ENCODE results near the gene TMEM221.

The TMEM221 gene

GRCh38 chr19:17411801-17412200 is 36.7 kb downstream of the TMEM221 start:
- Histone ChIP-seq H3K9ac (ENCODE audit: low read length) (no peak overlapping the region), H3K9me3 (ENCODE audit: control insufficient read depth, low read depth, low read length) (no peaks in the 10 kb centered on the region), H3K27ac (ENCODE audit: low read length) (no peak overlapping the region), H3K4me1 (ENCODE audit: control insufficient read depth, low read depth, low read length) (peaks cover 12% of the 10 kb centered on the region), H3K27me3 (ENCODE audit: control insufficient read depth, insufficient read depth, low read length) (peaks cover 11% of the 10 kb centered on the region), H3K4me3 (ENCODE audit: low read length) (no peak overlapping the region), H3K36me3 (ENCODE audit: control insufficient read depth, low read depth, low read length) (no peaks in the 10 kb centered on the region)

- H3K4me3 ChIP-seq (ENCODE audit: low read length), result no peak overlapping the region
- H3K36me3 ChIP-seq (ENCODE audit: control insufficient read depth, low read depth, low read length), result no peaks in the 10 kb centered on the region
- H3K4me1 ChIP-seq (ENCODE audit: control insufficient read depth, low read depth, low read length), result peaks cover 7% of the 10 kb centered on the region
- H3K27ac ChIP-seq (ENCODE audit: low read length), result no peak overlapping the region
- no peaks in the 10 kb centered on the region for H3K27me3 ChIP-seq (ENCODE audit: control insufficient read depth, insufficient read depth, low read length)
- no peak overlapping the region for H3K9ac ChIP-seq (ENCODE audit: low read length)
- no peaks in the 10 kb centered on the region for H3K9me3 ChIP-seq (ENCODE audit: control insufficient read depth, low read depth, low read length)
Measured at GRCh38 chr19:17409990-17410389, 38.5 kb downstream of the TMEM221 start.

GRCh38 chr19:17406887-17407196 is 41.6 kb downstream of the TMEM221 start:
- H3K36me3 ChIP-seq (ENCODE audit: control insufficient read depth, low read depth, low read length), result no peaks in the 10 kb centered on the region
- H3K27ac ChIP-seq (ENCODE audit: low read length), result no peak overlapping the region
- no peaks in the 10 kb centered on the region for H3K9me3 ChIP-seq (ENCODE audit: control insufficient read depth, low read depth, low read length)
- peaks cover 10% of the 10 kb centered on the region for H3K4me1 ChIP-seq (ENCODE audit: control insufficient read depth, low read depth, low read length)
- no peaks in the 10 kb centered on the region for H3K27me3 ChIP-seq (ENCODE audit: control insufficient read depth, insufficient read depth, low read length)
- no peak overlapping the region for H3K4me3 ChIP-seq (ENCODE audit: low read length)
- H3K9ac ChIP-seq (ENCODE audit: low read length), result no peak overlapping the region

GRCh38 chr19:17406046-17406886 is 42.2 kb downstream of the TMEM221 start:
- H3K27me3 ChIP-seq (ENCODE audit: control insufficient read depth, insufficient read depth, low read length), result no peaks in the 10 kb centered on the region
- no peak overlapping the region for H3K4me3 ChIP-seq (ENCODE audit: low read length)
- H3K36me3 ChIP-seq (ENCODE audit: control insufficient read depth, low read depth, low read length), result no peaks in the 10 kb centered on the region
- no peak overlapping the region for H3K9ac ChIP-seq (ENCODE audit: low read length)
- peaks cover 10% of the 10 kb centered on the region for H3K4me1 ChIP-seq (ENCODE audit: control insufficient read depth, low read depth, low read length)
- peak overlapping the region; percentile 4 for H3K27ac ChIP-seq (ENCODE audit: low read length)
- H3K9me3 ChIP-seq (ENCODE audit: control insufficient read depth, low read depth, low read length), result no peaks in the 10 kb centered on the region

- H3K4me1 ChIP-seq (ENCODE audit: control insufficient read depth, low read depth, low read length), result peaks cover 10% of the 10 kb centered on the region
- H3K36me3 ChIP-seq (ENCODE audit: control insufficient read depth, low read depth, low read length), result no peaks in the 10 kb centered on the region
- H3K4me3 ChIP-seq (ENCODE audit: low read length), result peak within 1 kb of the TSS; percentile 75
- H3K27ac ChIP-seq (ENCODE audit: low read length), result peak within 1 kb of the TSS; percentile 94
- H3K9me3 ChIP-seq (ENCODE audit: control insufficient read depth, low read depth, low read length), result no peaks in the 10 kb centered on the region
- H3K27me3 ChIP-seq (ENCODE audit: control insufficient read depth, insufficient read depth, low read length), result no peaks in the 10 kb centered on the region
- H3K9ac ChIP-seq (ENCODE audit: low read length), result peak within 1 kb of the TSS; percentile 90
Measured at GRCh38 chr19:17405250-17406045, 43.0 kb downstream of the TMEM221 start, which contains the start of gene BST2. TSS of gene BST2 (minus strand) at chr19:17405630. CDS start at chr19:17405575, 55 bp downstream.

- Histone ChIP-seq H3K27ac (ENCODE audit: low read length) (peak overlapping the region; percentile 94), H3K9ac (ENCODE audit: low read length) (peak overlapping the region; percentile 90), H3K36me3 (ENCODE audit: control insufficient read depth, low read depth, low read length) (no peaks in the 10 kb centered on the region), H3K4me3 (ENCODE audit: low read length) (peak overlapping the region; percentile 75), H3K9me3 (ENCODE audit: control insufficient read depth, low read depth, low read length) (no peaks in the 10 kb centered on the region), H3K4me1 (ENCODE audit: control insufficient read depth, low read depth, low read length) (peaks cover 10% of the 10 kb centered on the region), H3K27me3 (ENCODE audit: control insufficient read depth, insufficient read depth, low read length) (no peaks in the 10 kb centered on the region)
Measured at GRCh38 chr19:17404621-17405249, 43.7 kb downstream of the TMEM221 start.

GRCh38 chr19:17404015-17404414 is 44.5 kb downstream of the TMEM221 start:
- Histone ChIP-seq H3K27ac (ENCODE audit: low read length) (peak overlapping the region; percentile 94), H3K9ac (ENCODE audit: low read length) (peak overlapping the region; percentile 90), H3K9me3 (ENCODE audit: control insufficient read depth, low read depth, low read length) (no peaks in the 10 kb centered on the region), H3K4me1 (ENCODE audit: control insufficient read depth, low read depth, low read length) (peaks cover 10% of the 10 kb centered on the region), H3K4me3 (ENCODE audit: low read length) (peak overlapping the region; percentile 75), H3K36me3 (ENCODE audit: control insufficient read depth, low read depth, low read length) (no peaks in the 10 kb centered on the region), H3K27me3 (ENCODE audit: control insufficient read depth, insufficient read depth, low read length) (no peaks in the 10 kb centered on the region)

GRCh38 chr19:17402982-17403855 is 45.2 kb downstream of the TMEM221 start:
- H3K4me3 ChIP-seq (ENCODE audit: low read length), result peak overlapping the region; percentile 75
- no peaks in the 10 kb centered on the region for H3K36me3 ChIP-seq (ENCODE audit: control insufficient read depth, low read depth, low read length)
- peak overlapping the region; percentile 94 for H3K27ac ChIP-seq (ENCODE audit: low read length)
- peak overlapping the region; percentile 90 for H3K9ac ChIP-seq (ENCODE audit: low read length)
- peaks cover 10% of the 10 kb centered on the region for H3K4me1 ChIP-seq (ENCODE audit: control insufficient read depth, low read depth, low read length)
- no peaks in the 10 kb centered on the region for H3K27me3 ChIP-seq (ENCODE audit: control insufficient read depth, insufficient read depth, low read length)
- no peaks in the 10 kb centered on the region for H3K9me3 ChIP-seq (ENCODE audit: control insufficient read depth, low read depth, low read length)

GRCh38 chr19:17401628-17402027 is 46.8 kb downstream of the TMEM221 start:
- Histone ChIP-seq H3K27ac (ENCODE audit: low read length) (no peak overlapping the region), H3K9ac (ENCODE audit: low read length) (no peak overlapping the region), H3K4me1 (ENCODE audit: control insufficient read depth, low read depth, low read length) (peaks cover 10% of the 10 kb centered on the region), H3K9me3 (ENCODE audit: control insufficient read depth, low read depth, low read length) (no peaks in the 10 kb centered on the region), H3K36me3 (ENCODE audit: control insufficient read depth, low read depth, low read length) (no peaks in the 10 kb centered on the region), H3K27me3 (ENCODE audit: control insufficient read depth, insufficient read depth, low read length) (no peaks in the 10 kb centered on the region), H3K4me3 (ENCODE audit: low read length) (no peak overlapping the region)

- peaks cover 4% of the 10 kb centered on the region for H3K4me1 ChIP-seq (ENCODE audit: control insufficient read depth, low read depth, low read length)
- H3K9ac ChIP-seq (ENCODE audit: low read length), result no peak overlapping the region
- H3K36me3 ChIP-seq (ENCODE audit: control insufficient read depth, low read depth, low read length), result no peaks in the 10 kb centered on the region
- H3K27ac ChIP-seq (ENCODE audit: low read length), result no peak overlapping the region
- H3K4me3 ChIP-seq (ENCODE audit: low read length), result no peak overlapping the region
- no peaks in the 10 kb centered on the region for H3K9me3 ChIP-seq (ENCODE audit: control insufficient read depth, low read depth, low read length)
- H3K27me3 ChIP-seq (ENCODE audit: control insufficient read depth, insufficient read depth, low read length), result no peaks in the 10 kb centered on the region
Measured at GRCh38 chr19:17398902-17399527, 49.5 kb downstream of the TMEM221 start.
